GM23338 (cell line): ENCODE results near the gene RPGRIP1. TPM values are rescaled to one million over a fixed set of nuclear protein-coding genes. Genes with fewer than 3 reads are reported as not detected.
A peak's percentile ranks its signal among the peaks of the same experiment; 100 is the strongest.

ENCODE experiments used
- ATAC-seq: fragments of 200-7000 bp; cut with Tn5 transposase; 3 replicates; pipeline ENCODE4 v1.9.1; 2020
- DNase-seq: peaks from one replicate; pipeline ENCODE4 v3.0.0-alpha.2; 2015; ENCODE audit warnings: low spot score
- H2AFZ ChIP-seq: fragments of 200-600 bp; sonication (generic); 2 replicates; pipeline ENCODE4 v1.8.0; 2016; ENCODE audit warnings: antibody characterized with exemption, mild to moderate bottlenecking, moderate library complexity
- H3F3A ChIP-seq: fragments of 200-600 bp; sonication (generic); replicated peaks from 2 replicates; pipeline ENCODE4 v1.8.0; 2017; ENCODE audit warnings: antibody characterized with exemption, mixed run types, low read depth
- H3K27ac ChIP-seq: fragments of 200-600 bp; sonication (generic); 2 replicates; pipeline ENCODE4 v1.6.1; 2016; ENCODE audit warnings: low read depth
- H3K27me3 ChIP-seq: fragments of 200-600 bp; sonication (generic); 2 replicates; pipeline ENCODE4 v1.8.0; 2016; ENCODE audit warnings: mild to moderate bottlenecking, mixed run types, moderate library complexity; ENCODE audit not compliant: insufficient read depth
- H3K36me3 ChIP-seq: fragments of 200-600 bp; sonication (generic); 2 replicates; pipeline ENCODE4 v1.8.0; 2016; ENCODE audit warnings: mild to moderate bottlenecking; ENCODE audit not compliant: insufficient read depth
- H3K4me1 ChIP-seq: fragments of 200-600 bp; sonication (generic); 2 replicates; pipeline ENCODE4 v1.8.0; 2016; ENCODE audit warnings: mild to moderate bottlenecking, moderate library complexity; ENCODE audit not compliant: insufficient read depth
- H3K4me2 ChIP-seq: fragments of 200-600 bp; sonication (generic); 2 replicates; pipeline ENCODE4 v1.7.1; 2017; ENCODE audit warnings: mixed run types
- H3K4me3 ChIP-seq: fragments of 200-600 bp; sonication (generic); 2 replicates; pipeline ENCODE4 v1.6.1; 2016; ENCODE audit warnings: mixed run types
- H3K79me2 ChIP-seq: fragments of 200-600 bp; sonication (generic); replicated peaks from 2 replicates; pipeline ENCODE4 v1.8.0; 2017; ENCODE audit warnings: mild to moderate bottlenecking; ENCODE audit not compliant: insufficient read depth
- H3K9me2 ChIP-seq: fragments of 200-600 bp; sonication (generic); 2 replicates; pipeline ENCODE4 v1.8.0; 2017; ENCODE audit not compliant: insufficient read depth
- H4K20me1 ChIP-seq: fragments of 200-600 bp; sonication (generic); replicated peaks from 2 replicates; pipeline ENCODE4 v1.8.0; 2017; ENCODE audit warnings: mild to moderate bottlenecking; ENCODE audit not compliant: insufficient read depth
- H3K27ac Mint-ChIP-seq: 2 replicates; pipeline ENCODE4 v1.8.0; 2020; ENCODE audit warnings: inconsistent platforms, mild to moderate bottlenecking, moderate library complexity, mixed read lengths
- H3K27me3 Mint-ChIP-seq: 3 replicates; pipeline ENCODE4 v1.8.0; 2022; ENCODE audit warnings: low read depth, mild to moderate bottlenecking, moderate library complexity, mixed read lengths, inconsistent platforms; ENCODE audit not compliant: insufficient read depth, poor library complexity
- H3K36me3 Mint-ChIP-seq: 3 replicates; pipeline ENCODE4 v1.8.0; 2021; ENCODE audit warnings: low read depth, mild to moderate bottlenecking, inconsistent platforms, moderate library complexity, mixed read lengths
- H3K4me1 Mint-ChIP-seq: 3 replicates; pipeline ENCODE4 v1.8.0; 2020; ENCODE audit warnings: mild to moderate bottlenecking, inconsistent platforms, mixed read lengths
- H3K4me3 Mint-ChIP-seq: 3 replicates; pipeline ENCODE4 v1.8.0; 2021; ENCODE audit warnings: moderate library complexity, mild to moderate bottlenecking, inconsistent platforms, mixed read lengths
- H3K9me3 Mint-ChIP-seq: 3 replicates; pipeline ENCODE4 v1.8.0; 2020; ENCODE audit warnings: moderate library complexity, mild to moderate bottlenecking, inconsistent platforms, mixed read lengths
- CREB1 ChIP-seq: fragments of 250-450 bp; sonication (Bioruptor Pico); IDR thresholded peaks from 2 replicates; pipeline ENCODE4 v1.5.0; 2020; ENCODE audit warnings: low read depth, mild to moderate bottlenecking, moderate library complexity
- ETS1 ChIP-seq: IDR thresholded peaks from 2 replicates; pipeline ENCODE4 v1.6.1; 2016; ENCODE audit warnings: antibody characterized with exemption
- JUNB ChIP-seq: IDR thresholded peaks from one replicate; pipeline ENCODE4 v1.6.1; 2016; ENCODE audit warnings: antibody characterized with exemption; ENCODE audit not compliant: unreplicated experiment
- NANOG ChIP-seq: IDR thresholded peaks from 2 replicates; pipeline ENCODE4 v1.6.1; 2016; ENCODE audit warnings: antibody characterized with exemption, borderline replicate concordance
- POLR2AphosphoS5 ChIP-seq: IDR thresholded peaks from 2 replicates; pipeline ENCODE4 v1.6.1; 2016; ENCODE audit warnings: antibody characterized with exemption, low read depth
- STAT1 ChIP-seq: IDR thresholded peaks from one replicate; pipeline ENCODE4 v1.6.1; 2016; ENCODE audit warnings: antibody characterized with exemption; ENCODE audit not compliant: unreplicated experiment
- ZNF114 ChIP-seq: fragments of 250-450 bp; sonication (Bioruptor Pico); IDR thresholded peaks from 2 replicates; pipeline ENCODE4 v1.5.0; 2020; ENCODE audit warnings: mild to moderate bottlenecking, moderate library complexity
- ZNF331 ChIP-seq: fragments of 250-450 bp; sonication (Bioruptor Pico); IDR thresholded peaks from 2 replicates; pipeline ENCODE4 v1.5.0; 2020; ENCODE audit warnings: low read depth, mild to moderate bottlenecking, moderate library complexity
- ZNF462 ChIP-seq: fragments of 250-450 bp; sonication (Bioruptor Pico); IDR thresholded peaks from 2 replicates; pipeline ENCODE4 v1.5.0; 2020; ENCODE audit warnings: mild to moderate bottlenecking, moderate library complexity
- polyA plus RNA-seq: library from polyadenylated mRNA; unstranded; fragments of >200 nt; fragmentation: Nextera tagmentation; extraction: Ambion mirVana; gene quantifications from 2 replicates; pipeline ENCODE4 v1.2.1, GENCODE V29; 2016
- total RNA-seq: library from RNA; depleted of rRNA; stranded (reverse); fragments of >200 nt; shearing (Covaris generic); gene quantifications from 2 replicates; pipeline ENCODE4 v1.2.3, GENCODE V29; 2014

RPGRIP1 gene
- total and polyA plus RNA-seq, 2 experiments from 2014 or later = 0.24 to 1.6 TPM

DNA sequence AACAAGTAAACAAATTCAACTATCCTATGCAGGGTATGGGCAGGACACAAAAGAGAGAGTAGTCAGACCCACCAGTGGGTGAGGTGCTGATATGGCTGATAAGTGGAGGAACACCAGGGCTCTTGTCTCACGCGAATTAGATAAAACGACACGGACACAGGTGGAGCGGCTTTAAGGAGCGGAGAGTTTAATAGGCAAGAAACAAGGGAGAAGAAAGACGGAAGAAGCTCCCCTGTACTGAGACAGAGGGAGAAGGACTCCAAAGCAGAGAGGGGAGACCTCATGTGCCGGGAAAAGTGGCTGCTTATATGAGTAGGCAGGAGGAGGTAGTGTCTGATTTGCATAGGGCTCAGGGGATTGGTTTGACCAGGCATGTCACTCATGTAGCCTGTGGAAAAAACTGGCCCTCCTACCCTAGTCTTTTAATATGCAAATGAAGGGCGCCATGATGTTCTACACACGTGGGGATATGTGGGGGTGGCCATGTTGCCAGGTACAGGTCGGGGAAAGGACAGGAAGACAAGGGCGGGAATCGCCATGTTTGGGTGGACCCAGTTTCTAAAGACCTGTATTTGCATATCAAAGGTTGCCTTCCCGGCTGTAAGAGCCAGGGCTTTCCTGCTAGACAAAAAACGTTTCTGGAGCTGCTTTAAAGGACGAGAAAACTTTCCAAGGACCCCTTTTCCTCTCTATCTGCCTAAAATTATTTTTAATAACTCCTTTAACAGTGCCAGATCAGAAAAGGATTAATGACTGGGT, 28.8 kb downstream of the RPGRIP1 start:
- peaks cover 2% of the 10 kb centered on the region for H3K27me3 Mint-ChIP-seq
- TF ChIP-seq CREB1 (CRISPR knock-in tag) (peak; percentile 77), NANOG (no peak), JUNB (no peak), POLR2AphosphoS5 (peak; percentile 96), STAT1 (no peak)
- peak overlapping the region; percentile 48 for H3K4me3 ChIP-seq
- peak; percentile 99 for DNase-seq
- no peaks in the 10 kb centered on the region for H3K27me3 ChIP-seq
- peak overlapping the region; percentile 82 for H3K4me3 Mint-ChIP-seq
- H3K4me1 Mint-ChIP-seq = peaks cover 29% of the 10 kb centered on the region; the same call in 2 of the 3 replicates
- H3K9me2 ChIP-seq = no peaks in the 10 kb centered on the region
- H4K20me1 ChIP-seq = no peaks in the 10 kb centered on the region
- ATAC-seq = peak; percentile 93
- H2AFZ ChIP-seq = no peak overlapping the region
- H3K36me3 ChIP-seq = no peaks in the 10 kb centered on the region
- no peaks in the 10 kb centered on the region for H3K9me3 Mint-ChIP-seq
- peak overlapping the region; percentile 95 for H3K27ac ChIP-seq
- peaks cover 25% of the 10 kb centered on the region for H3K4me1 ChIP-seq
- peak overlapping the region; percentile 98 for H3K27ac Mint-ChIP-seq
- no peaks in the 10 kb centered on the region for H3K36me3 Mint-ChIP-seq
- H3K4me2 ChIP-seq = peak overlapping the region; percentile 75
- no peaks in the 10 kb centered on the region for H3K79me2 ChIP-seq
- H3F3A ChIP-seq = no peaks in the 10 kb centered on the region

DNA sequence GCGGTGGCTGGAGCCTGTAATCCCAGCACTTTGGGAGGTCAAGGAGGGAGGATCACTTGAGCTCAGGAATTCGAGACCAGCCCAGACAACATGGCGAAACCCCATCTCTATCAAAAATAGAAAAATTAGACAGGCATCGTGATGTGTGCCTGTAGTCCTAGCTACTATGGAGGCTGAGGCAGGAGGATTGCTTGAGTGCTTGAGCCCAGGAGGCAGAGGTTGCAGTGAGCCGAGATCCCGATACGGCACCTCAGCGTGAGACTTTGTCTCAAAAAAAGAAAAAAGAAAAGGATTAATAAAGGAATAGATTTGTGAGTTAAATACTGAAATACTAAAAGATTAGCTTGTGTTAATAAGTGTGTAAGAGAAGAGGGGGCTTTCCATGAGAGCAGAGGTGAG, 29.4 kb downstream of the RPGRIP1 start:
- Histone ChIP-seq H3F3A (no peaks in the 10 kb centered on the region), H3K9me2 (no peaks in the 10 kb centered on the region), H3K27me3 (no peaks in the 10 kb centered on the region), H3K79me2 (no peaks in the 10 kb centered on the region), H3K4me2 (peak overlapping the region; percentile 31), H3K4me1 (peaks cover 25% of the 10 kb centered on the region), H3K27ac (peak overlapping the region; percentile 95), H3K36me3 (no peaks in the 10 kb centered on the region), H2AFZ (no peak overlapping the region), H4K20me1 (no peaks in the 10 kb centered on the region), H3K4me3 (peak overlapping the region; percentile 27; the same call in 1 of the 2 replicates)
- Mint-ChIP-seq H3K9me3 (no peaks in the 10 kb centered on the region), H3K4me1 (peaks cover 29% of the 10 kb centered on the region; the same call in 2 of the 3 replicates), H3K4me3 (peak overlapping the region; percentile 82), H3K27ac (peak overlapping the region; percentile 98), H3K36me3 (no peaks in the 10 kb centered on the region), H3K27me3 (peaks cover 2% of the 10 kb centered on the region)
- TF ChIP-seq ZNF114 (CRISPR knock-in tag) (no peak), ZNF331 (no peak), CREB1 (CRISPR knock-in tag) (no peak), ZNF462 (no peak), ETS1 (no peak)
- no peak for DNase-seq
- peak; percentile 10 for ATAC-seq
